Activated CD4-positive, alpha-beta T cell treated with anti-CD3 and anti-CD28 coated beads, Interleukin-2, Interleukin-6, amounts not matched to agents 100 ng/mL and 50 ng/mL, durations not matched to agents 16 hours and 8 hours (primary cell): ENCODE measurements around the gene OR51G1.
"Not testable (repeated sequence)": the region's sequence is repeated elsewhere in the genome, so short reads cannot be mapped to it uniquely, and the experiment has no call there.

ENCODE experiments used
- DNase-seq: peaks from one replicate; pipeline ENCODE4 v3.0.0-alpha.2; 2020

Gene OR51G1, protein sequence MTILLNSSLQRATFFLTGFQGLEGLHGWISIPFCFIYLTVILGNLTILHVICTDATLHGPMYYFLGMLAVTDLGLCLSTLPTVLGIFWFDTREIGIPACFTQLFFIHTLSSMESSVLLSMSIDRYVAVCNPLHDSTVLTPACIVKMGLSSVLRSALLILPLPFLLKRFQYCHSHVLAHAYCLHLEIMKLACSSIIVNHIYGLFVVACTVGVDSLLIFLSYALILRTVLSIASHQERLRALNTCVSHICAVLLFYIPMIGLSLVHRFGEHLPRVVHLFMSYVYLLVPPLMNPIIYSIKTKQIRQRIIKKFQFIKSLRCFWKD

DNA sequence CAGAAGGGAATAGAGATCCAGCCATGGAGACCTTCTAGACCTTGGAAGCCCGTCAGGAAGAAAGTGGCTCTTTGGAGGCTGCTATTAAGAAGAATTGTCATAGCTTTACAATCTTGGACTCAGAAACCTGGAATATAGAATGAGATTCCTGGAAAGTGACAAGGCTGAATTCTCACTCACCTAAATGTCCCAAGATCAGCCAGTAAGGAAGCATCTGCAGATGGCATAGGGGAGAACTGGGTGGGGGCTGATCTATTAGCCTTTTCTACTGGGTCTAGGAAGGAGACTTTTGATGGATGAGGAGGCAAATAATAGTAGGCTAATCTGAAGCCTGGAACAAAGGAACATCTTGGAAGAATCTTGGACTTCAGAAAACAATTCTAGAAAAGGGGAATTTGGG lies at the start of gene OR51G1:
Gene OR51G1 (minus strand): TSS at position 101 of the 400 bp plus-strand sequence. CDS start 0 bp downstream, at position 101.
- no peak for DNase-seq

DNA sequence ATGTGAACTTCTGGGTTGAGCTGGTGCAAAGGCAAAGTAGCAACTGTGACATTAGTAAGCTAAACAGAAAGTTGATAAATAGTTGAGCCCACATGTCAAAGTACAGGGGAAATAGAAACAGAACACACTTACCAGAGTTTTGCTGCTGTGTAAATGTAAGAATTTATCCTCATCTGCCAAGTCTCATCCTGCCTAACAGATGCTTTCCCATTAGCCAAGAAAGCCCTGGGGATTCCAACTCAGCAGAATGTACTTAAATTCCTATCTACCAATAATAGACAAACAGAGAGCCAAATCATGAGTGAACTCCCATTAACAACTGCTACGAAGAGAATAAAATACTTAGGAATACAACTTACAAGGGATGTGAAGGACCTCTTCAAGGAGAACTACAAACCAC lies 38.7 kb upstream of the OR51G1 start:
- DNase-seq, result no peak

DNA sequence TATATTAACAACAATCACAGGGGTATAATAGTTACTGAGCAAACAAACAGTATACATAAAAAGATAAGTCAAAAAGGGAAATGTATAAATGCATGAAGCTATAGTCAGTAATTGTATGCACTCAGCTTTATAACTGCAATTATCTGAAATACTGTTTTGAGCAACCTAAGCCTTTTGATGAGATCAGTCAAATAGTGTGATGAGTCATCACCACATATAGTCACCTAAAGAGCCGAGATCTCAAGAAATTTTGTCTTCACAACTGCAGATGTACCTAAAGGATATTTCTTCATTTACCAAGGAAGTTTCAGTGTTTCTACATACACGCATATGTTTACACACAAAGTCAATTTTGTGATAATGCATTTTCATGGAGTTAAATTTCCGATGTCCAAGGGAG lies 36.7 kb upstream of the OR51G1 start:
- no peak for DNase-seq

- DNase-seq, result no peak
Measured at GRCh38 chr11:4957396-4957795, 33.3 kb upstream of the OR51G1 start.

DNA sequence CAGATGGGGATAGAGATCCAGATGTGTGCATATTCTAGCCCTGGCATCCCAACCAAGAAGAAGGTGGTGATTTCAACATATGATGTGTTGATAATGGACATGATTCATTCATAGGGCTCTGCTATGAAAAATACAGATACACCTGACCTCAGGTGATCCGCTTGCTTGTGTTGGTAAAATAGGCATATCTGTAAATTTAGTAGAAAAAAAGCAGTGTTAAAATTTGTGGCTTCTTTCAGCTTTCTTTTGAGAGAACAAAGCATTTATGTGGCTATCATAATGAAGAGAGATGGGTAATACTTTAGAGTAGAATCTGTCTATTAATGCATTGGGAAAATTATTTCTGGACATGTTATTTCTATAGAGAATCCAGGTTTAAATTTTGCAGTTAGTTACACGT lies 31.5 kb upstream of the OR51G1 start, which contains the start of gene OR51A2:
Gene OR51A2 (minus strand): TSS at position 101 of the 400 bp plus-strand sequence. CDS start 0 bp downstream, at position 101.
- DNase-seq, result not testable (repeated sequence)

DNA sequence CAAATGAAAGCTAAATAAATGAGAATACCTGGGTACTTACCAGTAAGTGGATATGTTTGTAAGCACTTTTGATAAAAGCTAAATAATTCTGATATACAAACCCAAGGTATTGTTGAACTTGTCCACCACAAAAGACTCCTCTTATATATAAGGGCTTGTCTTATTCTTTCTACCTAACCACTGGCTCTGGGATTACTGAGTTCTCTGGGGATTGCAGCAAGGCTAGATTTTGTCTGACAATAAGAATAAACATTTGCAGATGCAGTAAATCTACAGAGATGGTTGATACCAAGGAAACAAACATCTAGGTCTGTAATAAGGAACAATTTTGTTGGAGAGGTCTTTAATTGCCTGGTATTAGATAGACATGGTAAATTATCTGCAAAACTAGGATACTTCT lies 23.4 kb upstream of the OR51G1 start, which contains the start of gene OR51A4:
Gene OR51A4 (minus strand): TSS at position 101 of the 400 bp plus-strand sequence. CDS start 505 bp downstream, outside the sequence.
- DNase-seq, result no peak

GRCh38 chr11:4936745-4937144 lies 12.6 kb upstream of the OR51G1 start:
- DNase-seq, result no peak

GRCh38 chr11:4932751-4933150 lies 8.6 kb upstream of the OR51G1 start:
- no peak for DNase-seq

- DNase-seq, result no peak
Measured at GRCh38 chr11:4926608-4927007, 2.5 kb upstream of the OR51G1 start.

- DNase-seq, result no peak
Measured at GRCh38 chr11:4922304-4922703, 1.8 kb downstream of the OR51G1 start.

GRCh38 chr11:4921796-4922195 lies 2.3 kb downstream of the OR51G1 start:
- no peak for DNase-seq

- no peak for DNase-seq
Measured at GRCh38 chr11:4919250-4919649, 4.9 kb downstream of the OR51G1 start, which contains the start of gene OR51G2. Gene OR51G2, minus strand, starts transcription at chr11:4919350. Its CDS starts 3,687 bp downstream, at chr11:4915663.

- DNase-seq, result no peak
Measured at GRCh38 chr11:4916581-4916980, 7.6 kb downstream of the OR51G1 start.

- DNase-seq, result no peak
Measured at GRCh38 chr11:4903484-4903883, 20.7 kb downstream of the OR51G1 start, which contains the start of gene OR51A7. Gene OR51A7, plus strand, starts transcription at chr11:4903783. Its CDS starts 3,587 bp downstream, at chr11:4907370.

GRCh38 chr11:4891996-4892640 lies 32.0 kb downstream of the OR51G1 start:
- no peak for DNase-seq

DNA sequence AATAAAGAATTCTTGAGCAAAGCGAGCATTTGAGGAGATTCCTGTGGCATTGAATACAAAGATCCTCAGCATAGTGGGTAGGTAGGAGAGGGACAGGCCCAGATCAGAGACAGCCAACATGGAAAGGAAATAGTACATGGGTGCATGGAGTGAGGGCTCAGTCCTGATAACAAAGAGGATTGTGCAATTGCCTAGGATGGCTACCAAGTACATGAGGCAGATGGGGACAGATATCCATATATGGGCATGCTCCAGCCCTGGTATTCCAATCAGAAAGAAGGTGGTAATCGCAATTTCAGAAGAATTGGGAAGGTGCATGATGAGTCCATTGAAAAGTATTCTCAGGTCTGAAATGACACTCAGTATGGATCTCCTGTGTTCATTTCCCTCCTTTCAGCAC lies 33.9 kb downstream of the OR51G1 start:
- no peak for DNase-seq

DNA sequence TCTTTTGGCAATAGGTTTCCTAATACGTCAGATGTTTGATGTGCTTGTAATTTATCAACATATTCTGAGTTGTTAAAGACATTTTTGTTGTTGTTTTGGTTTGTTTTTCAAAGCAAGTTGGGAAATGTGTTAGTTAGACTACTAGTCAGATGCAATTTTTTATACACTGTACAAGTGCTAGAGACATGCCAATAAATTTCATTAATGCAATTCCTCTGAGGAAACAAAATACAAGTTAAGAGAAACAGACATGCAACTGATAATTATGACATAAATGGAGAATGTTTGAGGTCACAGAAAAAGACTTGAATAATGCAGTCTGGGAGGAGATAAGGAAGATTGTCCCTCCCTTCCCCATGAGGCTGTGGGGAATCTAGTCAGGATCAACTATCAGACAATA lies 36.5 kb downstream of the OR51G1 start:
- no peak for DNase-seq

DNA sequence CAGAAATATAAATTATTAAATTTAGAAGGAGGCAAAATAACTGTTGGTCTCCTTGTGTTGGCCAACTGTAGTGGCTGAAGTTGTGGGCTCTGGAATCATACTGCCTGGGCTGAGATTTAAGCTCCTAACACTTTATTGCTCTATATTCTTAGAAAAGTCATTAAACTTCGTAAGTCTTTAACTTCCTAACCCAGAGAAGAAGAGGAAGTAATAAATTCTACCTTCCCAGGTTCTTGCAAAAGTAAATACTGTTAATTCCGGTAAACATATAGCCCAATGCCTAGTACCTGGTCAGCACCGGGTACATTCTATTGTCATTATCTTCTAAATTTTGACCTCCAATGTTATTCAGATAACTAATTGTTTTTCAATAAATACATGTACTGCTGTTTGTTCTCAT lies 38.0 kb downstream of the OR51G1 start:
- no peak for DNase-seq

DNA sequence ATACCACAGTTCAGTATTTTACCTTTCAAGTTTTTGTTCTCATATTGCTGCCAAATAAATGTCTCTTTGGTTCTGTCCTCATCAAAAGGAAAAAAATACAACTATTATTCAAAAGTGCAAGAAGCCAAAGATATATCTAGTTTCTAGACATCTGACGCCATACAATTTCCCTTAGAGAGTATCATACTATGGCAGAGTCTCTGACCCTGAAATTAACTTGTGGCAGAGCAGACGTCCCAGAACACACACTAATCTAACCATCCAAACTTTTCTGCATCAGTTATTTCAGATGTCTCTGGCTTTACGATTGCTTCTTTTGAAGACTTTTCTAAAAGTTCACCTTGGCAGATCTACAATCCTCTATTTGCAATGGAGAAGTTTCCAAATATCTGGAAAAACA lies 39.8 kb downstream of the OR51G1 start:
- no peak for DNase-seq

DNA sequence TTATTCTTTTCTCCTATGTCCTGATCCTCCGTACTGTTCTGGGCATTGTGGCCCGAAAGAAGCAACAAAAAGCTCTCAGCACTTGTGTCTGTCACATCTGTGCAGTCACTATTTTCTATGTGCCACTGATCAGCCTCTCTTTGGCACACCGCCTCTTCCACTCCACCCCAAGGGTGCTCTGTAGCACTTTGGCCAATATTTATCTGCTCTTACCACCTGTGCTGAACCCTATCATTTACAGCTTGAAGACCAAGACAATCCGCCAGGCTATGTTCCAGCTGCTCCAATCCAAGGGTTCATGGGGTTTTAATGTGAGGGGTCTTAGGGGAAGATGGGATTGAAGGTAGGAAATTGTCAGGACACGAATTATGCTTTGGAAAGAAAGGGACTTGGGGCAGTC lies 41.6 kb downstream of the OR51G1 start:
- DNase-seq, result no peak

DNA sequence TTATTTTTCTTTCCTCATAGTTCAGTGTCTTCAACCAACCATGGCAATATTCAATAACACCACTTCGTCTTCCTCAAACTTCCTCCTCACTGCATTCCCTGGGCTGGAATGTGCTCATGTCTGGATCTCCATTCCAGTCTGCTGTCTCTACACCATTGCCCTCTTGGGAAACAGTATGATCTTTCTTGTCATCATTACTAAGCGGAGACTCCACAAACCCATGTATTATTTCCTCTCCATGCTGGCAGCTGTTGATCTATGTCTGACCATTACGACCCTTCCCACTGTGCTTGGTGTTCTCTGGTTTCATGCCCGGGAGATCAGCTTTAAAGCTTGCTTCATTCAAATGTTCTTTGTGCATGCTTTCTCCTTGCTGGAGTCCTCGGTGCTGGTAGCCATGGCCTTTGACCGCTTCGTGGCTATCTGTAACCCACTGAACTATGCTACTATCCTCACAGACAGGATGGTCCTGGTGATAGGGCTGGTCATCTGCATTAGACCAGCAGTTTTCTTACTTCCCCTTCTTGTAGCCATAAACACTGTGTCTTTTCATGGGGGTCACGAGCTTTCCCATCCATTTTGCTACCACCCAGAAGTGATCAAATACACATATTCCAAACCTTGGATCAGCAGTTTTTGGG lies 42.2 kb downstream of the OR51G1 start, which contains the start of gene OR51T1:
Gene OR51T1 (plus strand): TSS at position 41 of the 641 bp plus-strand sequence. CDS start 0 bp downstream, at position 41.
- no peak for DNase-seq

GRCh38 chr11:4881188-4881587 lies 43.0 kb downstream of the OR51G1 start:
- DNase-seq, result no peak
